ENCODE data around the gene IL20. TPM values are rescaled to one million over a fixed set of nuclear protein-coding genes. Genes with fewer than 3 reads are reported as not detected.

The IL20 gene
- total RNA-seq, 1 donor from 2014 or later = not detected

Other genes starting within 250 kb of the IL20 start
- gene DYRK3, start 230.1 kb upstream of the IL20 start, total RNA-seq = 13.4 and 15.9 TPM in 2 replicates
- 40.9 and 44.5 TPM in 2 replicates for gene MAPKAPK2, start 180.7 kb upstream of the IL20 start, total RNA-seq
- gene IL19, start 94.8 kb upstream of the IL20 start, total RNA-seq = not detected in 2 replicates
- not detected in 2 replicates for gene IL10, start 93.1 kb upstream of the IL20 start, total RNA-seq
- gene IL24, start 31.8 kb downstream of the IL20 start, total RNA-seq = not detected in 2 replicates
- not detected in 2 replicates for gene FCMR, start 56.3 kb downstream of the IL20 start, total RNA-seq
- gene PIGR, start 80.8 kb downstream of the IL20 start, total RNA-seq = not detected in 2 replicates
- not detected in 2 replicates for gene FCAMR, start 104.8 kb downstream of the IL20 start, total RNA-seq
- under 0.01 TPM in 1 of 2 replicates, not detected in the other for gene C1orf116, start 167.1 kb downstream of the IL20 start, total RNA-seq
- gene YOD1, start 185.6 kb downstream of the IL20 start, total RNA-seq = 7.3 and 10.4 TPM in 2 replicates
- gene PFKFB2, start 187.7 kb downstream of the IL20 start, total RNA-seq = 1.1 and 1.8 TPM in 2 replicates
- gene C4BPB, start 223.2 kb downstream of the IL20 start, total RNA-seq = not detected in 2 replicates
- gene C4BPA, start 238.6 kb downstream of the IL20 start, total RNA-seq = not detected in 2 replicates

Measured in pulmonary artery endothelial cell (primary cell).